ENCODE measurements around the gene GLS.
"Not testable (repeated sequence)": the region's sequence is repeated elsewhere in the genome, so short reads cannot be mapped to it uniquely, and the experiment has no call there.

Gene GLS

GRCh38 chr2:190885844-190886243 is 5.2 kb downstream of the GLS start:
- DNase-seq (ENCODE audit: low read depth in 2 of 2) = not testable (repeated sequence)

GRCh38 chr2:190887089-190887488 is 6.5 kb downstream of the GLS start:
- no peak for DNase-seq (ENCODE audit: low read depth in 2 of 2)

- DNase-seq (ENCODE audit: low read depth in 2 of 2) = no peak
These were observed 7.8 kb downstream of the GLS start for GRCh38 chr2:190888449-190888848.

GRCh38 chr2:190889175-190889943 is 8.7 kb downstream of the GLS start:
- DNase-seq (ENCODE audit: low read depth in 2 of 2) = no peak

- no peak for DNase-seq (ENCODE audit: low read depth in 2 of 2)
These were observed 10.8 kb downstream of the GLS start for GRCh38 chr2:190891372-190891771.

GRCh38 chr2:190891889-190892288 is 11.3 kb downstream of the GLS start:
- no peak for DNase-seq (ENCODE audit: low read depth in 2 of 2)

GRCh38 chr2:190893157-190893556 is 12.5 kb downstream of the GLS start:
- DNase-seq (ENCODE audit: low read depth in 2 of 2) = no peak

GRCh38 chr2:190896477-190896876 is 15.9 kb downstream of the GLS start:
- no peak for DNase-seq (ENCODE audit: low read depth in 2 of 2)

GRCh38 chr2:190903693-190904450 is 23.3 kb downstream of the GLS start:
- DNase-seq (ENCODE audit: low read depth in 2 of 2) = no peak

GRCh38 chr2:190904640-190905261 is 24.1 kb downstream of the GLS start:
- DNase-seq (ENCODE audit: low read depth in 2 of 2) = no peak

- no peak for DNase-seq (ENCODE audit: low read depth in 2 of 2)
These were observed 27.9 kb downstream of the GLS start for GRCh38 chr2:190908532-190908931.

- no peak for DNase-seq (ENCODE audit: low read depth in 2 of 2)
These were observed 29.1 kb downstream of the GLS start for GRCh38 chr2:190909680-190910079.

- DNase-seq (ENCODE audit: low read depth in 2 of 2) = no peak
These were observed 29.9 kb downstream of the GLS start for GRCh38 chr2:190910341-190911136.

- DNase-seq (ENCODE audit: low read depth in 2 of 2) = no peak
These were observed 31.2 kb downstream of the GLS start for GRCh38 chr2:190911813-190912212.

- DNase-seq (ENCODE audit: low read depth in 2 of 2) = no peak
These were observed 32.1 kb downstream of the GLS start for GRCh38 chr2:190912726-190913125.

GRCh38 chr2:190913725-190914124 is 33.1 kb downstream of the GLS start:
- no peak for DNase-seq (ENCODE audit: low read depth in 2 of 2)

GRCh38 chr2:190916829-190917228 is 36.2 kb downstream of the GLS start:
- DNase-seq (ENCODE audit: low read depth in 2 of 2) = no peak

- no peak for DNase-seq (ENCODE audit: low read depth in 2 of 2)
These were observed 39.5 kb downstream of the GLS start for GRCh38 chr2:190920085-190920484.

- no peak for DNase-seq (ENCODE audit: low read depth in 2 of 2)
These were observed 41.8 kb downstream of the GLS start for GRCh38 chr2:190922376-190922775.

- DNase-seq (ENCODE audit: low read depth in 2 of 2) = no peak
These were observed 46.7 kb downstream of the GLS start for GRCh38 chr2:190927301-190927700.

GRCh38 chr2:190929919-190930318 is 49.3 kb downstream of the GLS start:
- no peak for DNase-seq (ENCODE audit: low read depth in 2 of 2)

GRCh38 chr2:190930411-190930810 is 49.8 kb downstream of the GLS start:
- DNase-seq (ENCODE audit: low read depth in 2 of 2) = no peak

Measured in stimulated activated CD4-positive, alpha-beta T cell treated with anti-CD3 and anti-CD28 coated beads, Interleukin-4, amount 100 ng/mL, for 48 hours (primary cell).